ENCODE data around the gene SMAP1. TPM values are rescaled to one million over a fixed set of nuclear protein-coding genes. Genes with fewer than 3 reads are reported as not detected.

Gene SMAP1
- total RNA-seq, 4 donors from 2014 or later = 24.1 to 35.5 (median 30.9) TPM

- peaks cover 0 to 7% (median 0%) of the 10 kb centered on the region in 3 donors for H3K4me1 ChIP-seq
- TF ChIP-seq CTCF (IDR thresholded peaks at IDR 0.05) (no peak), EP300 (IDR thresholded peaks at IDR 0.05) (no peak), POLR2AphosphoS5 (IDR thresholded peaks at IDR 0.05) (no peak), POLR2A (IDR thresholded peaks at IDR 0.05) (no peak)
- no peaks in the 10 kb centered on the region for H3K36me3 ChIP-seq
- H3K9me3 ChIP-seq = no peaks in the 10 kb centered on the region
- no peaks in the 10 kb centered on the region for H3K27me3 ChIP-seq
- no peak for ATAC-seq
- no peak overlapping the region for H3K4me3 ChIP-seq
- no peak overlapping the region for H3K27ac ChIP-seq
- WGBS, 2 donors (ENCODE audit: low coverage in 1 of 2) = 90 to 92% methylated on average over 2 of the region's 2 CpGs
These were observed 40.8 kb downstream of the SMAP1 start for GRCh38 chr6:70708448-70708847.

GRCh38 chr6:70709826-70710225 is 42.1 kb downstream of the SMAP1 start:
- 89 to 100% methylated on average over 1 to 3 of the region's 3 CpGs for WGBS, 2 donors (ENCODE audit: low coverage in 1 of 2)
- Histone ChIP-seq H3K27ac (no peak overlapping the region), H3K9me3 (peaks cover 0 to 4% (median 0%) of the 10 kb centered on the region in 3 donors), H3K4me1 (peaks cover 0 to 4% (median 0%) of the 10 kb centered on the region in 3 donors), H3K4me3 (no peak overlapping the region), H3K27me3 (no peaks in the 10 kb centered on the region), H3K36me3 (no peaks in the 10 kb centered on the region)
- TF ChIP-seq EP300 (IDR thresholded peaks at IDR 0.05) (no peak), POLR2A (IDR thresholded peaks at IDR 0.05) (no peak), CTCF (IDR thresholded peaks at IDR 0.05) (no peak), POLR2AphosphoS5 (IDR thresholded peaks at IDR 0.05) (no peak)
- ATAC-seq = no peak

GRCh38 chr6:70714716-70715257 is 47.1 kb downstream of the SMAP1 start:
- H3K9me3 ChIP-seq = peaks cover 0 to 11% (median 0%) of the 10 kb centered on the region in 3 donors
- no peaks in the 10 kb centered on the region for H3K36me3 ChIP-seq
- ATAC-seq = no peak
- TF ChIP-seq CTCF (IDR thresholded peaks at IDR 0.05) = no peak
- no peak overlapping the region for H3K4me3 ChIP-seq
- no peaks in the 10 kb centered on the region for H3K4me1 ChIP-seq
- no peaks in the 10 kb centered on the region for H3K27me3 ChIP-seq
- no peak overlapping the region for H3K27ac ChIP-seq

GRCh38 chr6:70717038-70717801 is 49.5 kb downstream of the SMAP1 start:
- TF ChIP-seq POLR2A (IDR thresholded peaks at IDR 0.05) (no peak), POLR2AphosphoS5 (IDR thresholded peaks at IDR 0.05) (no peak)
- H3K4me3 ChIP-seq = no peak overlapping the region
- H3K27ac ChIP-seq = no peak overlapping the region
- WGBS, 2 donors (ENCODE audit: low coverage in 1 of 2) = 88 to 100% methylated on average over 2 to 5 of the region's 5 CpGs
- ATAC-seq = no peak
- H3K9me3 ChIP-seq = peaks cover 0 to 11% (median 0%) of the 10 kb centered on the region in 3 donors
- H3K4me1 ChIP-seq = no peaks in the 10 kb centered on the region
- no peaks in the 10 kb centered on the region for H3K36me3 ChIP-seq
- H3K27me3 ChIP-seq = no peaks in the 10 kb centered on the region

- ATAC-seq = no peak
- H3K27me3 ChIP-seq = no peaks in the 10 kb centered on the region
- H3K4me3 ChIP-seq = no peak overlapping the region
- H3K9me3 ChIP-seq = no peaks in the 10 kb centered on the region
- H3K27ac ChIP-seq = no peak overlapping the region
- peaks cover 0 to 12% (median 0%) of the 10 kb centered on the region in 3 donors for H3K4me1 ChIP-seq
- no peaks in the 10 kb centered on the region for H3K36me3 ChIP-seq
- WGBS, 2 donors (ENCODE audit: low coverage in 1 of 2) = 60 to 62% methylated on average over 2 of the region's 2 CpGs
- TF ChIP-seq POLR2AphosphoS5 (IDR thresholded peaks at IDR 0.05) = no peak
- no peak for TF ChIP-seq EP300 (IDR thresholded peaks at IDR 0.05)
- TF ChIP-seq CTCF (IDR thresholded peaks at IDR 0.05) = no peak
- TF ChIP-seq POLR2A (IDR thresholded peaks at IDR 0.05) = no peak
These were observed 56.8 kb downstream of the SMAP1 start for GRCh38 chr6:70724524-70724923.

All from gastroesophageal sphincter (tissue), 4 donors.